SK-N-SH (cell line): ENCODE data around the gene CAMK2B. TPM values are rescaled to one million over a fixed set of nuclear protein-coding genes. Genes with fewer than 3 reads are reported as not detected.
A peak's percentile ranks its signal among the peaks of the same experiment; 100 is the strongest.

Experiments used
- CTCF ChIA-PET: fragments of 300-600, 350-600 bp; formaldehyde crosslinking; extraction: SDS; loops from one replicate; lab custom pipeline; 2021; lab: Yijun Ruan, JAX
- POLR2A ChIA-PET: fragments of 350-600 bp; sonication (Branson Sonifier 250); formaldehyde crosslinking; extraction: SDS; loops from one replicate; lab custom pipeline; 2020; ENCODE audit warnings: antibody characterized with exemption, inconsistent platforms; lab: Yijun Ruan, JAX
- DNase-seq: peaks from one replicate; pipeline ENCODE4 v3.0.0; 2012
- H2AFZ ChIP-seq: fragments of 200-600 bp; sonication (generic); 2 replicates; pipeline ENCODE4 v1.8.1; 2016; ENCODE audit warnings: antibody characterized with exemption, mild to moderate bottlenecking, low read depth
- H3F3A ChIP-seq: fragments of 200-600 bp; sonication (generic); replicated peaks from 2 replicates; pipeline ENCODE3; 2016; ENCODE audit warnings: antibody characterized with exemption, mild to moderate bottlenecking; ENCODE audit not compliant: insufficient read depth
- H3K27ac ChIP-seq, 2 experiments: fragments of 200-500 bp in 1 of 2; fragments of 200-600 bp in 1 of 2; sonication (Bioruptor generic) in 1 of 2; sonication (generic), shearing (Covaris generic) in 1 of 2; 2 replicates each; pipeline versions ENCODE4 v1.5.1 to v1.6.1; 2014 to 2016; ENCODE audit warnings: low read depth in 2 of 2, inconsistent platforms in 1 of 2, low read length in 1 of 2, mild to moderate bottlenecking in 1 of 2, mixed read lengths in 1 of 2
- H3K27me3 ChIP-seq: fragments of 200-600 bp; sonication (generic), shearing (Covaris generic); 2 replicates; pipeline ENCODE4 v1.6.1; 2016; ENCODE audit warnings: mixed run types; ENCODE audit not compliant: insufficient read depth
- H3K36me3 ChIP-seq, 2 experiments: fragments of 200-500 bp in 1 of 2; fragments of 200-600 bp in 1 of 2; sonication (Bioruptor generic) in 1 of 2; sonication (generic) in 1 of 2; replicated peaks in 1 of 2; 2 replicates each; pipeline versions ENCODE3 to v1.5.1; 2014 to 2016; ENCODE audit warnings: low read length in 1 of 2, mild to moderate bottlenecking in 1 of 2; ENCODE audit not compliant: insufficient read depth in 2 of 2, control insufficient read depth in 1 of 2
- H3K4me1 ChIP-seq, 2 experiments: fragments of 200-500 bp in 1 of 2; fragments of 200-600 bp in 1 of 2; sonication (Bioruptor generic) in 1 of 2; sonication (generic), shearing (Covaris generic) in 1 of 2; 2 replicates each; pipeline versions ENCODE4 v1.5.1 to v1.6.1; 2014 to 2016; ENCODE audit warnings: low read depth in 1 of 2, low read length in 1 of 2, mixed run types in 1 of 2; ENCODE audit not compliant: insufficient read depth in 2 of 2, control insufficient read depth in 1 of 2
- H3K4me2 ChIP-seq: fragments of 200-600 bp; sonication (generic), shearing (Covaris generic); 2 replicates; pipeline ENCODE4 v1.6.1; 2017; ENCODE audit warnings: mixed run types
- H3K4me3 ChIP-seq, 2 experiments: fragments of 200-500 bp in 1 of 2; fragments of 200-600 bp in 1 of 2; sonication (Bioruptor generic) in 1 of 2; sonication (generic), shearing (Covaris generic) in 1 of 2; 2 replicates each; pipeline versions ENCODE4 v1.5.1 to v1.8.1; 2014 to 2016; ENCODE audit warnings: low read depth in 2 of 2, inconsistent platforms in 1 of 2, low read length in 1 of 2, mild to moderate bottlenecking in 1 of 2, mixed read lengths in 1 of 2, moderate library complexity in 1 of 2
- H3K79me2 ChIP-seq: fragments of 200-600 bp; sonication (generic); 2 replicates; pipeline ENCODE4 v1.8.1; 2017; ENCODE audit warnings: mild to moderate bottlenecking; ENCODE audit not compliant: insufficient read depth
- H3K9ac ChIP-seq: fragments of 200-600 bp; sonication (generic); 2 replicates; pipeline ENCODE4 v1.6.1; 2017; ENCODE audit warnings: mixed run types
- H3K9me2 ChIP-seq: fragments of 200-600 bp; sonication (generic); 2 replicates; pipeline ENCODE4 v1.6.1; 2017; ENCODE audit warnings: mixed run types
- H3K9me3 ChIP-seq: fragments of 200-600 bp; sonication (generic); 2 replicates; pipeline ENCODE4 v1.6.1; 2017; ENCODE audit warnings: mixed run types, mild to moderate bottlenecking, moderate library complexity
- H4K20me1 ChIP-seq: fragments of 200-600 bp; sonication (generic); 2 replicates; pipeline ENCODE4 v1.6.1; 2017; ENCODE audit warnings: mild to moderate bottlenecking, mixed run types; ENCODE audit not compliant: insufficient read depth
- CHD2 ChIP-seq: fragments of 150-350 bp; IDR thresholded peaks from 2 replicates; pipeline ENCODE4 v1.6.1; 2018; ENCODE audit warnings: low read length; ENCODE audit not compliant: partially characterized antibody
- ELF1 ChIP-seq: IDR thresholded peaks from 2 replicates; pipeline ENCODE4 v1.4.0; 2012
- EP300 ChIP-seq, 2 experiments: IDR thresholded peaks; 2 replicates each; pipeline versions ENCODE4 v1.4.0 to v1.6.1; 2012; ENCODE audit warnings: borderline replicate concordance in 1 of 2, low read depth in 1 of 2, low read length in 1 of 2
- FOXJ3 ChIP-seq: sonication (generic); formaldehyde crosslinking; IDR thresholded peaks from 2 replicates; pipeline ENCODE4 v1.5.1; 2020; ENCODE audit warnings: mild to moderate bottlenecking, missing genetic modification reagents
- GATA2 ChIP-seq: sonication (generic); formaldehyde crosslinking; IDR thresholded peaks from 2 replicates; pipeline ENCODE4 v1.5.0; 2020; ENCODE audit warnings: mild to moderate bottlenecking, missing genetic modification reagents
- JUND ChIP-seq: IDR thresholded peaks from 2 replicates; pipeline ENCODE4 v1.4.0; 2012
- MEF2A ChIP-seq: IDR thresholded peaks from 2 replicates; pipeline ENCODE4 v1.4.0; 2012; ENCODE audit warnings: low read depth, borderline replicate concordance
- MXI1 ChIP-seq: IDR thresholded peaks from 2 replicates; pipeline ENCODE4 v1.6.1; 2012; ENCODE audit warnings: mild to moderate bottlenecking, low read depth, low read length, improper control_type of control experiment
- NFIC ChIP-seq: IDR thresholded peaks from 2 replicates; pipeline ENCODE4 v1.4.0; 2012; ENCODE audit warnings: borderline replicate concordance
- POLR2AphosphoS5 ChIP-seq: IDR thresholded peaks from 2 replicates; pipeline ENCODE4 v1.6.1; 2012; ENCODE audit warnings: low read depth, low read length
- RAD21 ChIP-seq: IDR thresholded peaks from 2 replicates; pipeline ENCODE4 v1.6.1; 2012; ENCODE audit warnings: mild to moderate bottlenecking, low read length
- RCOR1 ChIP-seq: fragments of 150-350 bp; IDR thresholded peaks from 2 replicates; pipeline ENCODE4 v1.6.1; 2017; ENCODE audit warnings: antibody characterized with exemption, low read length
- RFX5 ChIP-seq: IDR thresholded peaks from 2 replicates; pipeline ENCODE4 v1.6.1; 2012; ENCODE audit warnings: mild to moderate bottlenecking, improper control_type of control experiment, low read length
- SIN3A ChIP-seq: IDR thresholded peaks from 2 replicates; pipeline ENCODE4 v1.6.1; 2012; ENCODE audit warnings: low read depth, mild to moderate bottlenecking, low read length, moderate library complexity, borderline replicate concordance
- SMC3 ChIP-seq: IDR thresholded peaks from 2 replicates; pipeline ENCODE4 v1.6.1; 2012; ENCODE audit warnings: low read depth, low read length, improper control_type of control experiment
- TAF1 ChIP-seq: IDR thresholded peaks from 2 replicates; pipeline ENCODE4 v1.6.1; 2012; ENCODE audit warnings: low read depth, mild to moderate bottlenecking, low read length, moderate library complexity, borderline replicate concordance
- TCF12 ChIP-seq: IDR thresholded peaks from 2 replicates; pipeline ENCODE4 v1.4.0; 2012
- TEAD4 ChIP-seq: IDR thresholded peaks from 2 replicates; pipeline ENCODE4 v1.4.0; 2012; ENCODE audit warnings: mild to moderate bottlenecking, borderline replicate concordance; ENCODE audit not compliant: insufficient read depth
- WGBS: methylation state at CpG from one replicate; pipeline ENCODE4 v1.1.6; 2017; ENCODE audit warnings: low lambda C conversion rate; 5-methylcytosine and 5-hydroxymethylcytosine counted together
- polyA plus RNA-seq, 3 experiments: library from polyadenylated mRNA; depleted of rRNA; stranded (reverse); fragments of >200 nt; gene quantifications; 2 replicates each; pipeline ENCODE4 v1.2.3, GENCODE V29; 2012
- TF ChIP-seq, protein P1 (sequence below): IDR thresholded peaks from 2 replicates; pipeline ENCODE4 v1.4.0; 2012; ENCODE audit warnings: low read depth, borderline replicate concordance
- TF ChIP-seq, protein P2 (sequence below): IDR thresholded peaks from 2 replicates; pipeline ENCODE4 v1.4.0; 2012; ENCODE audit warnings: low read depth
- TF ChIP-seq, protein P3 (sequence below): IDR thresholded peaks from 2 replicates; pipeline ENCODE4 v1.4.0; 2012; ENCODE audit warnings: low read depth, borderline replicate concordance
- TF ChIP-seq, protein P4 (sequence below): IDR thresholded peaks from 2 replicates; pipeline ENCODE4; 2012
- TF ChIP-seq, protein P5 (sequence below): fragments of 150-350 bp; IDR thresholded peaks from 2 replicates; pipeline ENCODE4 v1.6.1; 2016; ENCODE audit warnings: mild to moderate bottlenecking, low read depth, low read length

Gene CAMK2B
- polyA plus RNA-seq, 1 of the 3 experiments (the other 2 are of a cell fraction), result 0.20 TPM

DNA sequence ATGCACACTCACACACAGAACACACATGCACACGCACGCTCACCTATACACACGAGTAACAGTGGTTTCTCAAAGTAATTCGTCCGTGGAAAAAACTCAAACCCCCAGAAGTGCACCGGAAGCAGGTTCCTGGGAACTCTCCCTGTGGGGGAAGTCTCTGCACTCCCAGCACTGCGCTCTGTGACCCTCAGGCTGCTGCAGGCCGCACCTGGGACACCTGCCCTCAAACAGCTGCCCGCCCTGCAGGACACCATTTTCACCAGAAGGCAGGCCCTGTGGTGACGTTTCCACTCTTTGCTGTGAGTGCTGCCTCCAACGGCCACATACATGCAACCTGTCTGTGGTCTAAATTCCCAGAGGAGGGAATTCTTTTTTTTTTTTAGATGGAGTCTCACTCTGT is 103.3 kb downstream of the CAMK2B start:
- 63% methylated on average over 11 of the region's 11 CpGs for WGBS

DNA sequence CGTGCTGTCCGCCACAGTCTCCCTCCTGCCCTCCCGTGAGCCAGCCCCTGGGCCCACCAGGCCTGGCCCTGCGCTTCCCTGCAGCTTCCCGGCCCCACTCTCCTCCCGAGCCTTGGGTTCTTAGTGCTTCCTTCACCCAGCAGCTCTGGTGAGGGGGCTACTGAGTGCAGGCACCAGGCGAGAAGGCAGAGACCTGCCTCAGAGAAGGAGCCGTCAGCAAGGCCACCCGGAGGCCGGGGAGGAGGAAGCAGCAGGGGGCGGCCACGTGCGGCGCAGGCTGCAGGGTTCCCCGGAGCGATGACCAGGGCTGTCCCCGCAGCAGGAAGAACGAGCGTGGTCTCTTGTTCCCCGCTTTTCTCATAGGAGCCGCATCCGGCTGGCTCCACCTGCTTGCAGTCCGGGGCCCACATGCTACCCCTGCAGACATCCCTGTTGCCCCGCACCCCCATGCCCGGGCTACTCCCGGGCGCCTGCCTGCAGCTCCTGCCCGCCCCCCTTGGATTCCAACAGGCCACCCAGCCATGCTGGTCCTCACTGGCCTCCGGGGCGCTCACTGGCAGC is 104.1 kb downstream of the CAMK2B start:
- Histone ChIP-seq H3K9me3 (no peaks in the 10 kb centered on the region), H3K9me2 (no peaks in the 10 kb centered on the region), H3K9ac (no peak overlapping the region), H3K4me3 (no peak overlapping the region), H2AFZ (no peak overlapping the region), H3K27me3 (no peaks in the 10 kb centered on the region), H3F3A (no peaks in the 10 kb centered on the region), H4K20me1 (no peaks in the 10 kb centered on the region), H3K27ac (no peak overlapping the region; a peak in 1 of 4 replicates), H3K36me3 (no peaks in the 10 kb centered on the region), H3K79me2 (no peaks in the 10 kb centered on the region), H3K4me2 (no peak overlapping the region), H3K4me1 (peaks cover 0 to 51% of the 10 kb centered on the region in 2 experiments; a peak in 1 of 4 replicates)
- peak; percentile 79 for DNase-seq
- WGBS, result 70% methylated on average over 21 of the region's 30 CpGs
- POLR2A ChIA-PET, result no interaction called here
- TF ChIP-seq MEF2A, result no peak
- TF ChIP-seq, protein P1, sequence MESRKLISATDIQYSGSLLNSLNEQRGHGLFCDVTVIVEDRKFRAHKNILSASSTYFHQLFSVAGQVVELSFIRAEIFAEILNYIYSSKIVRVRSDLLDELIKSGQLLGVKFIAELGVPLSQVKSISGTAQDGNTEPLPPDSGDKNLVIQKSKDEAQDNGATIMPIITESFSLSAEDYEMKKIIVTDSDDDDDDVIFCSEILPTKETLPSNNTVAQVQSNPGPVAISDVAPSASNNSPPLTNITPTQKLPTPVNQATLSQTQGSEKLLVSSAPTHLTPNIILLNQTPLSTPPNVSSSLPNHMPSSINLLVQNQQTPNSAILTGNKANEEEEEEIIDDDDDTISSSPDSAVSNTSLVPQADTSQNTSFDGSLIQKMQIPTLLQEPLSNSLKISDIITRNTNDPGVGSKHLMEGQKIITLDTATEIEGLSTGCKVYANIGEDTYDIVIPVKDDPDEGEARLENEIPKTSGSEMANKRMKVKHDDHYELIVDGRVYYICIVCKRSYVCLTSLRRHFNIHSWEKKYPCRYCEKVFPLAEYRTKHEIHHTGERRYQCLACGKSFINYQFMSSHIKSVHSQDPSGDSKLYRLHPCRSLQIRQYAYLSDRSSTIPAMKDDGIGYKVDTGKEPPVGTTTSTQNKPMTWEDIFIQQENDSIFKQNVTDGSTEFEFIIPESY, result no peak
- TF ChIP-seq TAF1, result no peak
- no peak for TF ChIP-seq GATA2 (CRISPR knock-in tag)
- TF ChIP-seq CHD2, result no peak
- TF ChIP-seq ELF1, result no peak
- TF ChIP-seq, protein P2, sequence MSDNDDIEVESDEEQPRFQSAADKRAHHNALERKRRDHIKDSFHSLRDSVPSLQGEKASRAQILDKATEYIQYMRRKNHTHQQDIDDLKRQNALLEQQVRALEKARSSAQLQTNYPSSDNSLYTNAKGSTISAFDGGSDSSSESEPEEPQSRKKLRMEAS, result no peak
- TF ChIP-seq MXI1, result no peak
- no peak for TF ChIP-seq TEAD4
- no peak for TF ChIP-seq RFX5
- TF ChIP-seq RAD21, result no peak
- TF ChIP-seq, protein P3, sequence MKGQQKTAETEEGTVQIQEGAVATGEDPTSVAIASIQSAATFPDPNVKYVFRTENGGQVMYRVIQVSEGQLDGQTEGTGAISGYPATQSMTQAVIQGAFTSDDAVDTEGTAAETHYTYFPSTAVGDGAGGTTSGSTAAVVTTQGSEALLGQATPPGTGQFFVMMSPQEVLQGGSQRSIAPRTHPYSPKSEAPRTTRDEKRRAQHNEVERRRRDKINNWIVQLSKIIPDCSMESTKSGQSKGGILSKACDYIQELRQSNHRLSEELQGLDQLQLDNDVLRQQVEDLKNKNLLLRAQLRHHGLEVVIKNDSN, result no peak
- no peak for TF ChIP-seq TCF12
- TF ChIP-seq, protein P4, sequence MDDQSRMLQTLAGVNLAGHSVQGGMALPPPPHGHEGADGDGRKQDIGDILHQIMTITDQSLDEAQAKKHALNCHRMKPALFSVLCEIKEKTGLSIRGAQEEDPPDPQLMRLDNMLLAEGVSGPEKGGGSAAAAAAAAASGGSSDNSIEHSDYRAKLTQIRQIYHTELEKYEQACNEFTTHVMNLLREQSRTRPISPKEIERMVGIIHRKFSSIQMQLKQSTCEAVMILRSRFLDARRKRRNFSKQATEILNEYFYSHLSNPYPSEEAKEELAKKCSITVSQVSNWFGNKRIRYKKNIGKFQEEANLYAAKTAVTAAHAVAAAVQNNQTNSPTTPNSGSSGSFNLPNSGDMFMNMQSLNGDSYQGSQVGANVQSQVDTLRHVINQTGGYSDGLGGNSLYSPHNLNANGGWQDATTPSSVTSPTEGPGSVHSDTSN, result no peak
- TF ChIP-seq SMC3, result no peak
- no peak for TF ChIP-seq JUND
- no peak for TF ChIP-seq SIN3A
- TF ChIP-seq FOXJ3, result no peak
- CTCF ChIA-PET, result interaction anchor here (0.9 to 6.9 kb wide), 7 partner anchors 9 to 344 kb away, joined by 3 to 70 read pairs (median 5); no protein-coding TSS in a partner anchor

More for the DNA sequence above, 103.3 kb downstream of the CAMK2B start:
- TF ChIP-seq RCOR1 (no peak), NFIC (no peak), SMC3 (no peak), EP300 (IDR thresholded peaks at IDR 0.05; ENCODE audit: borderline replicate concordance in 1 of 2, low read depth in 1 of 2, low read length in 1 of 2) (no peak), POLR2AphosphoS5 (no peak), FOXJ3 (no peak), TAF1 (no peak)
- TF ChIP-seq, protein P5, sequence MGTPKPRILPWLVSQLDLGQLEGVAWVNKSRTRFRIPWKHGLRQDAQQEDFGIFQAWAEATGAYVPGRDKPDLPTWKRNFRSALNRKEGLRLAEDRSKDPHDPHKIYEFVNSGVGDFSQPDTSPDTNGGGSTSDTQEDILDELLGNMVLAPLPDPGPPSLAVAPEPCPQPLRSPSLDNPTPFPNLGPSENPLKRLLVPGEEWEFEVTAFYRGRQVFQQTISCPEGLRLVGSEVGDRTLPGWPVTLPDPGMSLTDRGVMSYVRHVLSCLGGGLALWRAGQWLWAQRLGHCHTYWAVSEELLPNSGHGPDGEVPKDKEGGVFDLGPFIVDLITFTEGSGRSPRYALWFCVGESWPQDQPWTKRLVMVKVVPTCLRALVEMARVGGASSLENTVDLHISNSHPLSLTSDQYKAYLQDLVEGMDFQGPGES, result no peak
- TF ChIP-seq, all 33 proteins: peak for 0
- peaks cover 0 to 44% of the 10 kb centered on the region in 2 experiments; a peak in 1 of 4 replicates for H3K4me1 ChIP-seq
- H3K4me3 ChIP-seq, result no peak overlapping the region
- no peaks in the 10 kb centered on the region for H3K9me3 ChIP-seq
- H3K4me2 ChIP-seq, result no peak overlapping the region
- H3K36me3 ChIP-seq, result no peaks in the 10 kb centered on the region
- no peak for DNase-seq
- H3K27ac ChIP-seq, result no peak overlapping the region
- no peaks in the 10 kb centered on the region for H3K27me3 ChIP-seq
- H4K20me1 ChIP-seq, result no peaks in the 10 kb centered on the region
- CTCF ChIA-PET, result interaction anchor here (0.7 to 6.9 kb wide), 5 partner anchors 10 to 343 kb away, joined by 3 to 70 read pairs (median 5); no protein-coding TSS in a partner anchor
- H3F3A ChIP-seq, result no peaks in the 10 kb centered on the region
- no peaks in the 10 kb centered on the region for H3K79me2 ChIP-seq
- no peak overlapping the region for H2AFZ ChIP-seq
- POLR2A ChIA-PET, result interaction anchor here (0.7 kb wide), 1 partner anchor 1182 kb away, joined by 3 read pairs; no protein-coding TSS in a partner anchor
- no peak overlapping the region for H3K9ac ChIP-seq
- no peaks in the 10 kb centered on the region for H3K9me2 ChIP-seq
